ENCODE results near the gene RXRA.

Gene RXRA

DNA sequence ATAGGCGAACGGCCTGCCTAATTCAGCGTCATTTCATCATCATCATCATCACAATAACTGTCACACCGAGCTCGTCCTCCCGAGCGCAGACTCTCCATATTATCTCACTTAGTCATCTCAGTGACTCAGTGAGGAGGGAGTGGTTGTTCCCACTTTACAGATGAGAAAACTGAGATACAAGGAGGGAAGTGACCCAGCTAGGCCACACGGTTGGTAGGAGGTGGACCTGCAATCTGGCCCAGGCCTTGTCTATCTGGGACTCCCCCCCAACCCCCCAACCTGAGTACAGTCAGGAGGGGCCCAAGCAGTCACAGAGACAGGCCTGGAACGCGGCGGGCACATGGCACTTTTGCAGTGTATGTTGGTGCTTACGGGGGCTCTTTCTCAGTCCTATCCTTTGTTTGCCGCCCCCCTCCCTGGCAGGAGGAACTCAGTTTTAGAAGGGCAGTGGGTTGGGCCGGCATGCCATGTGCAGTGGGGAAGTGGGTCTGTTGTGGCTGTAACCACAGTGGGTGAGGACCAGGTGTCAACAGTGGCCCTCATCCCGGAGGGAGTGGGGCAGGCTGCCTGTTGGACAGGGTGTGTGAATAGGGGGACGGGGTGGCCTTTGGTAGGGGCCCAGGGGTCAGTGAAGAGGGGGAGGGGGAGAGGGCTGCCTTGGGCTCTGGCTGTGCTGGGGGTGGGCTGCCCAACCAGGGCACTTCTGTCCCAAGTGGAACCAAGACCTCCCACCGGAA lies 1.7 kb upstream of the RXRA start:
- DNase-seq (ENCODE audit: low spot score): no peak

DNA sequence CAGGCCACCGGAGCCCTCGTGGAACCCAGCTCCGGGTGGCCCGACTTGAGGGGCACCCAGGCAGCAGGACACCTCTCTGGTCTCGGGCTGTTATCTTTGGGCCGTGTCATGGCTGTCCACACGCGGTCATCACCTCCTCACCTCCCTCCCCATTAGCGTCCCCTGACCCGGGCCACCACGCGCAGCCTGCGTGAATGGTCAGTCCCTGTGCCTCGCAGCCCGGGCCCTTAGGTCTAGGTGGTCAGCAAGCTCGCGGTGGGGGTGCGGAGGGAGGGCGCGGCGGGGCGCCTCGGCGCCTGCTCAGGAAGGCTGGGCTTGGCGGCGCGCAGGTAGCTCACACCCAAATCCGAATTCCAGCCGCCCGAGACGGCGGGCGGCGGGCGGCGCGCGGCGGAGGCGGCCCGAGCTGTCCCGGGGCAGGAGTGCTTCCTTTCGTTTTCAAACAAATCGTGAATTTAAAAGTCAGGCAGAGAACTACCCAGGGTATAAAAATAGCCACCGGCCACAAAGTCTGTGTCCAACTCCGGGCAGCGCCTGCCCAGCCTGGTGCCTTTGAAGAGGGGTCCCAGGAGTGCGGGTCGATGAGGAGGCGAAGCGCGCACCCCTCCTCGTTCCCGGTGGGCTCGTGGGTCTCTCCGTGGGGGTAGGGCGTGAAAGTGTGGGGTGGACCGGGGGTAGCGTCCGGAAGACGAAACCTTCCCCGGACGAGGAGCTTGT lies 1.0 kb upstream of the RXRA start:
- DNase-seq (ENCODE audit: low spot score): peak; percentile 59

DNA sequence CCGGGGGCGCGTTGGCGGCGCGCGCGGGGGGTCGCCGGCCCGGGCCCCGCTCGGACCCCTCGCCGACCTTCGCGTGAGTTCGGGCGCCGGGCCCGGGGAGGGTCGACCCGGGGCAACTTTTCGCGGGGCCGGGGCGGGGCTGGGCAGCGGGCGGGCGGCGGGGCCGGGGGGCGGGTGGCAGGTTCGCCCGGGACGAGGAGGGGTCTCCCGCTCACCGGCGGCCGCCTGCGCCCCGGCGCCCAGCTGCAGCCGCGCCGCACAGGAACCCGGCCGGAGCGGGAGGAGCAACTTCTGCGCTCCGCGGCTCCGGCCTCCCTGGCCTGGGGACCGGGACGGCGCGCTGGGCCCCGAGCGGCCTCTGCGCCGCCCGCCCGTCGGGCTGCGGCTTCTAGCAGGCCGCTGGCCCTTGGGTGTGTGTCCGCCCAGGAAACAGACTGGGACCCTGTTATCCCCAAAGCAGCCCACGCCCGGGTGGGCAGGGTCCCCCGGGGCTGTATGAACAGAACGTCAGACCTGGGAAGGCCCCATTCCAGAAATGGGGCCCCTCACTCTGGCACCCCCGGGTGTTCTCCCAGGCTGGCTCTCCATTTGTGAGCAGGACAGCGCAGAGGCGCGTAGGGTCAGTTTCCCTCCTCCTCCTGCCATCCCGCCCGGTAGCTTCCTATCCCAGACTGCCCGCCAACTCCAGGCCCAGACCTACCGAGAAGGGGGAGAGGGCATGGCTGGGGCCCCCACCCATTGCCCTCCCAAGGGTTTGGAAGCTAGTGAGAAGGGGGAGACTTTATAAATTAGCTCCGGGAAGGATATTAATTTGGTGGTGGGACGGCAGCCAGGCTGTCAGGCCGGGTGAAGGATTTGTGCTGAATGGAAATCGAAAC lies 708 bp downstream of the RXRA start:
- DNase-seq (ENCODE audit: low spot score): no peak

DNA sequence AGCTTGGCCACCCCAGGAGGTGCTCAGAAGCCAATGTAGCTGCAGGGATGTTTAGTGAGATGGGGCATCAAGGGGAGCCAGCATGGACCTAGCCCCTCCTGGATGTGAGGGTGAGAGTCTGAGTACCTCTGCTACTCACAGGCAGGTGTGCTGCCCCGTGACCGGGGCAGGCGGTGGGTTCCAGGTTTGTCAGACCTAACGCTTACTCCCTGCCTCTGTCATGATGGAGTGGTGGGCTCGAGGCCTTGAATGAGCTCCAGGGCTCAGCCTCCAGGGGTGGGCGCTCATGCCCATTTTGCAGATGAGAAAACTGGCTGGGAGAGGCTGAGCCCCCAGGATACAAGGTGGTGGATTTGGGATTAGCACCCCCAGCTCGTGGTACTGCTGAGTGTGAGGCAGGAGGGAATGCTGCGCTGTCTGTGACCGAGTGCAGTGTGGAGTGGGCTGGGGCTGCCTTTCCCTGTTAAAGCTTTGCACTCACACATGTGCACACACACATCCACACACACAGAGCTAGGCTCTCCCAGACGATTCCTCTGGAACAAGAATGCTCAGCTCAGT lies 1.5 kb downstream of the RXRA start:
- no peak for DNase-seq (ENCODE audit: low spot score)

DNA sequence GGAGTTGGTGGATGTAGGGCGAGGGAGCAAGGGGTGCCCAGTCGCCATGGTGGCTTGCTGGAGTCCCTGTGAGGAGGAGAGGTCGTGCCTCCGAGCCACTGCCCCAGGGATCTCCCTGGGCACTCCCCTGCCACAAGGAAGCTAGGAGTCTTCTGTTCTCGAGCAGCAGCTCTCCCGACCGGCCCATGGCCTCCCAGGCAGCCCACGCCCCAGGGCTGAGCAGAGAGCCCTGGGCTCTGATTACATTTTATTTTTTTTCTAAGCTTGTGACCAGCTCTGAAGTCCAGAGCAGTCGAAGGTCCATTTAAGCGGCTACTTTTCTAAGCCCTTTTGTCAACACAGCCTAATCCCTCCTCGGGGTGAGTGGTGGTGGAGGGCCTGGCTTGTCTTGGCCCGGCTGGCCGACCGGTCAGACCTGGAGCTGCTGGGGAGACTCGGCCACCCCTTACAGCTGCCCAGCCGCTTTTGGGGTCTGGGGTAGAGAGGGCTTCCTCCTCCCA lies 2.1 kb downstream of the RXRA start:
- DNase-seq (ENCODE audit: low spot score): no peak

DNA sequence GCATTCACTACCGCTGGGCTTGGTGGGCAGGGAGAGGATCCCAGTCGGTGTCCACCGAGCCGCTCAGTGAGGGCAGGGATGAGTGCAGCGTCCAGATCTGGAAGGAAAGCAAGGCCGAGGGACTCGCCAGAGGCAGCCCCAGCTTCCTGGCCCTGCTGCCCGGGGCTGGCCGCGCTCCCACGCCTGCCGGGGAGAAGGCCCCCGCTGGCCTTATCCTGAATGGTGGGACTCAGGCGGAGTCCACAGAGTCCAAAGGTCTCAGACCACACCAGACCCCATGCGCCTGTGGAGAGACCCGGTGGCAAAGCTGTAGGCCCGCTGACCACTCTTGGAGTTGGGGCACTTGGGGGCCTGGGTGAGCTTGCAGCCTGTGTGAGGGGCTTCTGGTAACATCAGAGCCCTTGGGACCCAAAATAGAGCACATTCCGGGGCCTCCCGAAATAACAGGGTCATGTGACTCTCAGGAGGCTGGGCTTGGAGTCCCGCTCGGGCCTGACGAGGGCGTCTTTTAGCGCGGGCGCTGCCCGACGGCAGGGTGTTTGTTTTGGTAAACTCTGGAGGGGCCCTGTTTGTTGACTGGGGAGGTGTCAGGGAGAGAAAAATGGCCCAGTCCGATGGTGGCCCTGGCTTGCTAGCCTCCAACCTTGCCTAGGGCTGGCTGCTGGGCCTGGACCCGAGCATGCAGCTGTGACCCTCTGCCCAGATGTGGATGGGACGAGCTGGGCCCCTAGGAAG lies 2.8 kb downstream of the RXRA start:
- DNase-seq (ENCODE audit: low spot score): peak; percentile 31

DNA sequence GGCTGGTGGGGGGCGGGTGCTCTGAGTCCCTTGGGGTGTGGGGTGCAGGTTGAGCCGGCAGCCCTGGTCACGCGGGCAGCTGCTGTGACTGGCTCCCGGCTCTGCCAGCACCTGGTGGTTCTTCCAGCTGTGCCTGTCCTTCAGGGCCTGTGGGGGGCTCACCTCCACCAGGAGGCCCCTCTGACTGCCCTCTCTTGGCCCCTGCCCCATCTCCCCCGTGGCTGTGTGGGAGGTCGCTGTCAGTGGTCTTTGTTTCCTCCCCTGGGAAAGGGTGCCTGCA lies 3.3 kb downstream of the RXRA start:
- DNase-seq (ENCODE audit: low spot score): no peak

DNA sequence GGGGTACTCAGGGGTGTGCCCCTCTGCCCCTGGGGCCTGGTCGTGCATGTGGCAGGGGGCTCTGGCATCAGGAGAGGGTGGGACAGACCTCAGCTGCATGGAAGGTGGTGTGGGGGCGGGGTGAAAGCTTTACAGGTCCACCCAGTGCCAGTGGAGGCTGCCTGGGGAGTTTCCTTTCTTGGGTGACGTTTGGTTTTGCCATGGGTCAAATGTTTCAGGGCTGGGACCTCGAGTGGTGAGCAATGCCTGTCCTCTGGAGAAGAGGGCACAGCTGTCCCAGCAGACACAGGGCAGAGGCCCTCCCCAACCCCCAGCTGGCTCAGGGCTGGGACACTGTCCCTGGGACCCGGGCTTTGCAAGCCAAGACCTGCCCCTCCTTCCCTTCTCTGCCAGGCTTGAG lies 3.6 kb downstream of the RXRA start:
- no peak for DNase-seq (ENCODE audit: low spot score)

DNA sequence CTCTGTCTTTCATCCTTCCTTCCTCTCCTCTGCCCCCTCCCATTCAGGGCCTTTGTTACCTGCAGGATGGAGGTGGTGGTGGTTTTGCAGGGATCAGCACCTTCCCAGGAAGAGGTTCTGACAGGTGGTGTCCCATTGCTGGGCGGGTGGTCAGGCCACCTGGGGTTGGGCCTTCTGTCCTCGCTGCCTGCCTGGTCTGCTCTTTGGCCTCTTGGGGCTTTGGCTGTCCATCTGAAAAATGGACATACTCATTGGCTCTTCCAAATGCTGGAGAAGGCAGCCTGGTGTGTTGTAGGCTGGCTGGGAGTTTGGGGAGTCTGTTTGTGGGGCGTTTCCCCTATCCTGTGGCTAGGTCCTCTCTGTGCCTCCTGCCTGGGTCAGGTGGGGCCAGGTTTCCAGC lies 4.3 kb downstream of the RXRA start:
- DNase-seq (ENCODE audit: low spot score): no peak

DNA sequence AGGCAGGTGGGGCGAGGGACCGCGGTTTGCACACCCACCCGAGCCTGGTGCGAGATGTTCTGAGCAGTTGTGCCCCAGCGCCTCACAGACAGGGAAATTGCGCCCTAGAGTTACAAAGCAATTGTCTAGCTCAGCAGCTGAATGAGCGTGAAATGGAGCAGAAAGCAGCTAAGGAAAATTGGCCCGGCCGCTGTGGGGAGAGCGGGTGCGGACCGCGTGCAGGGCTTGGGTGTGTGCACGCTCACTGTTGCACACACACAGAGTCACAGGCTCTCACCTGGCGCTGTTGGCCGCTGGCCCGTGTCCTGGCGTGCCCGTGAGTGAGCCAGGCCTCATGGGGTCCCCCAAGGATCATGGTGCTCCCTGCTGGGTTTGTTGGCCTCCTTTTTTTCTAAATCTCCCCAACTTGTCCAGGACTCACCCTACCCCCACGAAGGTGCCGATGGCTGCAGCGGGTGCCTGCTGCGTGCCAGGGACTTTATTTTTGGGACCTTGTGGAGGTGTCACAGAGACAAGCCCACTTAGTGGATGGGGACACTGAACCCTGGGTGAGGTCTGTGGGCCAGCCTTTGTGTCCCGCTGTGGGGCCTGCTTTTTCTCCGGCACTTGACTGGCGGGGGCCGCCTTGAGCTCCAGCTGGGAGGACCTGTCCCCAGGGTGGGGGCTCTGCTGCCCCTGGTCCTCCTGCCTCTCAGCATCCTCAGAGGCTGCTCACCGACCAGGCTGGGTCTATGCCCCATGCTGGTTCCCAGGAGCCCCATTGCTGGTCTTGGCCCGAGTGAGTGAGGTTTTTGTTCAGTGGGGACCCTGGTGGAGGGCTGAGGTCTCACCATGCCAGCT lies 5.2 kb downstream of the RXRA start:
- no peak for DNase-seq (ENCODE audit: low spot score)

DNA sequence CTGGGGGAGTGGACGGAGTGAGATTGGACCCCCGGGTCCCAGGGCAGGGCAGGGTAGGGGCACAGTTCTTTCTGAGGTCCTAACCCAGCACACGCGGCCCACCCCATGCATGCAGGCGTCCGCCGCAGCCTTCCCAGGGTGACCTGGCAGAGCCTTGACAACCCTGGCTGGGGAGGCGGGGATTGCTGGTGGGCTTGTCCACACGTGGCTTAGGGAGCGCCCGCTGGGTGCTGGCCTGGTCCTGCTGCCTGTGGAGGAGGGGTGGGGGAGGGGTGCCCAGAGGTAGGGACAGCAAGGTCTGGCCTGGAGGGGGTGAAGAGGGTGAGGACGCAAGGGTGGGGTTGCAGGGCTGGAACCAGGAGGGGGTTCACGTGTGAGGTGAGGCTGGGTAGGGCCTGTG lies 6.0 kb downstream of the RXRA start:
- no peak for DNase-seq (ENCODE audit: low spot score)

DNA sequence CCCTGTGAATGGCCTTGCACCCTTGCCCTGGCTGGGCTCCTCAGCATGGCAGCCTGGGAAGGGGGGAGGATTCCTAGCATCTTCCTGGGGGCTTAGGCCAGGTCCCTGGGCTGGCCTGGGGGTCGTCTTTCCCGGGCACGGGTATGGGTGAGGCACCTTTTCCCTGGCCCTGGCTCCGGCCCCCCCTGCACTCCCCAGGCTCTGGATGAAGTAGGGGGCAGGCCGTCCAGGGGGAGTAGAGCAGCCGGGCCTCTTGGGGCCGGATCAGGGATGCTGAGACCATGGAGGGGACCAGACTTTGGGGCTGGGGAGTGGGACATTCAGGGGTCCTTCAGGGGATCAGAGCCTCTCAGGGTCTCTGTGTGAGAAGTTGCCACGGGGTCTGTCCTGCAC lies 6.6 kb downstream of the RXRA start:
- no peak for DNase-seq (ENCODE audit: low spot score)

DNA sequence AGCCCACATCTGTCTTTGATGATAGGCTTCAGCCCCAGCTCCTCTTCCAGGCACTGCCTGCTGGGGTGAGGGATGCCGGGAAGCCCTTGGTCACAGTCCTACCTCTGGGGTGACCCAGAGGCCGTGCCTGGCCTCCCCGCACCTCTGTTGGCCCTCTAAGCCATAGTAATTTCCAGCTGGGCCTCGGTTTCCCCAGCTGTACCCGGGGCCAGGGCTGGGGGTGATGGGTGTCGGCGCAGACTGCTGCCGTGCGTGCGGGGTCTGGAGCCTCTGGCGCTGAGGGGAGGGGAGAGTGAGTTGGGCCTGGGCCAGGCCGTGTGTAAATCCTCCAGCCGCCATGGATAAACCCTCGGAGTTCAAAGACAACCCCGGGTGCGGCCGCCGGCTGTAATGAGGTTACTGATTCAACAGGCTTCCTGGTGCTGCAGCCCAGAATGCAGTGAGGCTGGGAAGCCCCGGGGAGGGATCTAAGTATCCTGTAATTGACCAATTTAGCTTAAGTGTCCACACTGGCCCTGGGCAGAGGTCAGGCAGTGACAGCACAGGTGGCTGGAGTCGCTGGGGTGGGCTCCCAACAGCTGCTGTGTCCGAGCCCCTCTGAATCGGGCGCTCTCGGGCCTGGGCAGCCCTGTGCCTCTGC lies 7.1 kb downstream of the RXRA start:
- peak; percentile 50 for DNase-seq (ENCODE audit: low spot score)

DNA sequence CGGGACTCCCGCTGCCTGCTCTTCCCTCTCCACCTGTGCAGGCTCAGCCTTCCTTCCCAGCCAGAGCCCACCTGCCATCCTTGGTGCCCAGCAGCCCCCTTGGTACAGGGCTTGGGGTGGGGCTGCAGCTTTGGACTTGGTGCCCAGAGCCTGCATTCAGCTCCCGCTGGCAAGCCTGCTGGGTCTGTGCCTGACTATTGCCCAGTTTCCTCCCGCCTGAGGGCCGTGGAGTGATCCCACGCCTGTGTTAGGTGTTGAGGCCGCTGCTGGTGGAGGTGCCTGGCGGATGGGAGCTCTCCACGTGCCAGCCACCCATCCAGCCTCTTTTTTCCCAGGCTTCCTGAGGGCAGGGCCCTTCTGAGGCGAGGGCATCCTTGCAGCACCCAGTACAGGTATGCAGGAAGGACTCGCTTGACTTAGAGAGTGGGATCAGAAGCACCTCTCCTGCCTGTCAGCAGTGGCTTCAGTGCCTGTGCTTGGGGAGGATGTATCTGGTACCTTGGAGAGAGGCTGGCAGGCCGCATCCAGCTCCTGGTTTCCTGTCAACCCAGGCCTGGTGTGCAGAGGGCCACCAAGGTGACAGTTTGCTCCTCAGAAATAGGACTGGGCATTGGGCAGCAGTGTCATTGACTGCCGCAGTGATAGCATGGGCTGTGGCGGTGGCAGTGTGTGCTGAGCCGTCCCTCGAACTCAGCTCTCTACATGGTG lies 7.8 kb downstream of the RXRA start:
- DNase-seq (ENCODE audit: low spot score): no peak

DNA sequence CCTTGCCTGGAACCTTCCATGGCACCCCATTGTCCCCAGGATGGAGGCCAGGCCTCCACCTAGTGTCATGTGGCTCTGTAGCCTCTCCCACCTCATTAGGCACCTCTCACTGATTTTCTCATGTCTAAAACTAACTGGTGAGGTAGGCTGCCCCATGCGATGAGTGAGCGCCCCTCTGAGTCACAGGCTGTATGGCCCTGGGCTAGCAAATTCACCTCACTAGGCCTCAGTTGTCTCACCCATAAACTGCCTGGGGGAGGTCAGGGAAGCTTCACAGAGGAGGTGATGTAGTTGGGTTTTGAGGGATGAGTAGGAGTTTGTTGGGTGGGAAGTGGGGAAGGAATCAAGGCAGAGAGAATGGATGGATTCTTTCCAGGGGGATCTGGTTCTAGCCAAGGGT lies 8.8 kb downstream of the RXRA start:
- no peak for DNase-seq (ENCODE audit: low spot score)

DNA sequence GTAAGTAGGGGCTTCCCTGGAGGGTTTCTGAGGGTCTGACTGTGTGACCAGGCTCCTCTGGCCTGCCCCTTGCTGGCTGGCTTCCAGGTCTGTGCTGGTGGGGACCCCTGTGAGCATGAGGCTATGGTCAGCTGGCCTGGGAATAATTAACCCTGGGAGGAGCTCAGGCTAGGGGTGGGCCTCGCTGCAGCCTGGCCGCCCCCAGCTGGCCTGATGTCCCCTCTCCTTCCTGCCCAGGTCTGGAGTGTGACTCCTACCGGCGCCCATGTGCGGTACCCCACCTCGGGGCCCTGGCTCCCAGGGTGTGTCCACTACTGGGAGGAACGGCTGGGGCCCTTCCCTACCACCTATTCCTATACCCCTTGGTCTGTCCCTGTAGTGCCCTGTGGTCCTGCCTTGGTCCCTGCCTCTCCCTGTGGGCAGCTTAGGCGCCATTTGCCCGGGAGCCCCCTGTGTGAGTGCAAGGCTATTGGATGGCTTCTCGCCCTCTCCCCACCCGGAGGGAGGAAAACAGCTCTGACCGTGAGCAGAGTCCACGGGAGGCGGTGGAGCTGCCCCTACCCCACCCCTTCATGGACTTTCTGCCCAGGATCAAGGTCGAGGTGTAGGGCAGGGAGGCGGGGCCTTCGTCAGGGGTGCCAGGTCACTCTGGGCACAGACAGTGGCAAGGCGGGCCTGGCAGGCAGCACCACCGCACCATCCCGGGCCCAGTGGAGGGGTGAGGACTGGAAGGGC lies 9.4 kb downstream of the RXRA start:
- DNase-seq (ENCODE audit: low spot score): no peak

DNA sequence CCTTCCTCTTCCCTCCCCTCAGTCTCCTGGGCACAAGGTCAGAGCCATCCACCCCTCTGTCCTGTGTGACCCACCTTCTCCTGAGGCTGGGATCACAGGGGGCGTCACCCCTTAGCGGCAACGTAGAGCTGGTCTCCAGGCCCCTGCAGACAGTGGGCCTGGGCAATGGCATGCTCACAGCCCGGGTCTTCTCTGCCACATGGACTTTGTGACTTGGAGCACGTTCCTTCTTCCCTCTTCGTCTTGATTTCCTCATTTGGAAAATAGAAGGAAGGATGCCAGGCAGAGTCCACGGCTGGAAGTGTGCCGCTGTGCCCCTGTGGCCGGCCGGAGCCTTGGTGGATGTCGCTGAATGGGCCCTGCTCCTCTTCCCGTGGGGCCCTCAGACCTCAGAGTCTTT lies 10.0 kb downstream of the RXRA start:
- DNase-seq (ENCODE audit: low spot score): no peak

DNA sequence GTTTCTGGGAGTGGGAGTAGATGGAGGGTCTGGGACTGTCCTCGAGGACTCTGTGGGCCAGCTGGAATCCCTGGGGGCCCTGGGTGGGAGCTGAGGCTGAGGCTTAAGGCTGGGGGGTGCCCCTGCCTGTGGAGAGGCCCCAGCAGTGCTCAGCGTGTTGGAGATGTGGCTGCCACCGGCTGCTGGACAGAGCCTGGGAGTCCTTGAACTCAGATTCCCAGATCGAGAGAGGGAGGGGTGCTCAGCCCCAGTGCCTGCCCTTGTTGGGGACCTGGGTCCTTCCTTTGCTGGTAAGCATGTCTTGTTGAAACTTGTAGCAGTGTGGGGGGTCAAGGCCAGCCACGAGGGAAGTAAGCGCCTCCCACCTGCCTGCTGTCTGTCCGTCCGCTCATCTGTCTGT lies 10.7 kb downstream of the RXRA start:
- no peak for DNase-seq (ENCODE audit: low spot score)

DNA sequence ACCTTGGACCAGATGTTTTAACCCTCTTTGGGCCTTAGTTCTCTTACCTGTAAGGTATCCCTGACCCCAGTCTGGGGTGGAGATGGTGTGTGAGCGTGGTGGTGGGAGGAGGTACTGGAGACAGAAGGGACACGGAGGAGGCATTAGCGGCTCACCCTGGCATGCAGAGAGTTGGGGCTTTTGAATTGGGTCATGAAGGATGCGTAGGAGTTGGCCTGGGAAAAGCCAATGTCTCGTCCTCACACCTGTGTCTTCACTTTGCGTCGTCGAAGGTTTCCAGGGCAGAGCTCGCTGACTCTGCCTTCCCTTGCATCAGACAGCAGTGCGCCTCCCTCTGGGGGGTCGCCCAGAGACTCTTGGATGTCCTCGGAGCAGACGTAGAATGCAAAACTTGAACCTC lies 11.2 kb downstream of the RXRA start:
- DNase-seq (ENCODE audit: low spot score): no peak

Data from SW480 (cell line).